Chondrocyte (in vitro differentiated cells): Measurements from ENCODE around the gene RRAS. TPM values are rescaled to one million over a fixed set of nuclear protein-coding genes. Genes with fewer than 3 reads are reported as not detected.

ENCODE experiments used
- DNase-seq: peaks from one replicate; pipeline ENCODE4 v3.0.0; 2021; ENCODE audit warnings: mixed read lengths, low spot score
- H3K27ac Mint-ChIP-seq: one replicate; pipeline ENCODE4 v1.8.0; 2021; ENCODE audit warnings: mild to moderate bottlenecking, moderate library complexity, mixed read lengths; ENCODE audit not compliant: unreplicated experiment
- H3K27me3 Mint-ChIP-seq: 2 replicates; pipeline ENCODE4 v1.8.0; 2021; ENCODE audit warnings: low read depth, mixed read lengths
- H3K36me3 Mint-ChIP-seq: 2 replicates; pipeline ENCODE4 v1.8.0; 2021; ENCODE audit warnings: low read depth, mixed read lengths
- H3K4me1 Mint-ChIP-seq: 2 replicates; pipeline ENCODE4 v1.8.0; 2021; ENCODE audit warnings: low read depth, mild to moderate bottlenecking, mixed read lengths
- H3K4me3 Mint-ChIP-seq: one replicate; pipeline ENCODE4 v1.8.0; 2021; ENCODE audit warnings: mild to moderate bottlenecking, moderate library complexity, mixed read lengths; ENCODE audit not compliant: unreplicated experiment
- H3K9me3 Mint-ChIP-seq: 2 replicates; pipeline ENCODE4 v1.8.0; 2021; ENCODE audit warnings: low read depth, mixed read lengths
- total RNA-seq: library from RNA; stranded (reverse); gene quantifications from 3 replicates; pipeline ENCODE4 v1.2.1, GENCODE V29; 2021
- TF ChIP-seq, protein P1 (sequence below): fragments of 200-600 bp; sonication (generic); IDR thresholded peaks from 2 replicates; pipeline ENCODE4 v1.5.0; 2021; ENCODE audit warnings: antibody characterized with exemption, mild to moderate bottlenecking, moderate library complexity

Gene RRAS
- total RNA-seq, 1 donor from 2014 or later = 113 TPM

DNA sequence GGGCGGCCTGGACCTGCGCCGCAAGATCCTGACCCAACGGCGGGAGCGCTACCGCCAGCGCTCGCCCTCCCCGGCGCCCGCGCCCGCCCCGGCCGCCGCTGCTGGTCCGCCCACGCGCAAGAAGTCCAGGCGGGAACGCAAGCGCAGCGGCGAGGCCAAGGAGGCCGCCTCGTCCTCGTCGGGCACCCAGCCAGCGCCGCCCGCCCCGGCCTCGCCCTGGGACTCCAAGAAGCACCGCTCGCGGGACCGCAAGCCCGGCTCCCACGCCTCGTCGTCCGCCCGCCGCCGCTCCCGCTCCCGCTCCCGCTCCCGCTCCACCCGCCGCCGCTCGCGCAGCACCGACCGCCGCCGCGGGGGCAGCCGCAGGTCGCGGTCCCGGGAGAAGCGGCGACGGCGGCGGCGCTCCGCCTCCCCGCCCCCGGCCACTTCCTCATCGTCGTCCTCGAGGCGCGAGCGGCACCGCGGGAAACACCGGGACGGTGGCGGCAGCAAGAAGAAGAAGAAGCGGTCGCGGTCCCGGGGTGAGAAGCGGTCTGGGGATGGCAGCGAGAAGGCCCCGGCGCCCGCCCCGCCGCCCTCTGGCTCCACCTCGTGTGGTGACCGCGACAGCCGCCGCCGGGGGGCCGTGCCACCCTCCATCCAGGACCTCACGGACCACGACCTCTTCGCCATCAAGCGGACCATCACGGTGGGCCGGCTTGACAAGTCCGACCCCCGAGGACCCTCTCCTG lies 12.0 kb upstream of the RRAS start:
- Mint-ChIP-seq H3K4me1 (no peaks in the 10 kb centered on the region), H3K27ac (no peak overlapping the region), H3K4me3 (no peak overlapping the region), H3K36me3 (peaks cover 20% of the 10 kb centered on the region), H3K9me3 (no peaks in the 10 kb centered on the region), H3K27me3 (no peaks in the 10 kb centered on the region)
- TF ChIP-seq, protein P1, sequence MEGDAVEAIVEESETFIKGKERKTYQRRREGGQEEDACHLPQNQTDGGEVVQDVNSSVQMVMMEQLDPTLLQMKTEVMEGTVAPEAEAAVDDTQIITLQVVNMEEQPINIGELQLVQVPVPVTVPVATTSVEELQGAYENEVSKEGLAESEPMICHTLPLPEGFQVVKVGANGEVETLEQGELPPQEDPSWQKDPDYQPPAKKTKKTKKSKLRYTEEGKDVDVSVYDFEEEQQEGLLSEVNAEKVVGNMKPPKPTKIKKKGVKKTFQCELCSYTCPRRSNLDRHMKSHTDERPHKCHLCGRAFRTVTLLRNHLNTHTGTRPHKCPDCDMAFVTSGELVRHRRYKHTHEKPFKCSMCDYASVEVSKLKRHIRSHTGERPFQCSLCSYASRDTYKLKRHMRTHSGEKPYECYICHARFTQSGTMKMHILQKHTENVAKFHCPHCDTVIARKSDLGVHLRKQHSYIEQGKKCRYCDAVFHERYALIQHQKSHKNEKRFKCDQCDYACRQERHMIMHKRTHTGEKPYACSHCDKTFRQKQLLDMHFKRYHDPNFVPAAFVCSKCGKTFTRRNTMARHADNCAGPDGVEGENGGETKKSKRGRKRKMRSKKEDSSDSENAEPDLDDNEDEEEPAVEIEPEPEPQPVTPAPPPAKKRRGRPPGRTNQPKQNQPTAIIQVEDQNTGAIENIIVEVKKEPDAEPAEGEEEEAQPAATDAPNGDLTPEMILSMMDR = no peak
- no peak for DNase-seq

DNA sequence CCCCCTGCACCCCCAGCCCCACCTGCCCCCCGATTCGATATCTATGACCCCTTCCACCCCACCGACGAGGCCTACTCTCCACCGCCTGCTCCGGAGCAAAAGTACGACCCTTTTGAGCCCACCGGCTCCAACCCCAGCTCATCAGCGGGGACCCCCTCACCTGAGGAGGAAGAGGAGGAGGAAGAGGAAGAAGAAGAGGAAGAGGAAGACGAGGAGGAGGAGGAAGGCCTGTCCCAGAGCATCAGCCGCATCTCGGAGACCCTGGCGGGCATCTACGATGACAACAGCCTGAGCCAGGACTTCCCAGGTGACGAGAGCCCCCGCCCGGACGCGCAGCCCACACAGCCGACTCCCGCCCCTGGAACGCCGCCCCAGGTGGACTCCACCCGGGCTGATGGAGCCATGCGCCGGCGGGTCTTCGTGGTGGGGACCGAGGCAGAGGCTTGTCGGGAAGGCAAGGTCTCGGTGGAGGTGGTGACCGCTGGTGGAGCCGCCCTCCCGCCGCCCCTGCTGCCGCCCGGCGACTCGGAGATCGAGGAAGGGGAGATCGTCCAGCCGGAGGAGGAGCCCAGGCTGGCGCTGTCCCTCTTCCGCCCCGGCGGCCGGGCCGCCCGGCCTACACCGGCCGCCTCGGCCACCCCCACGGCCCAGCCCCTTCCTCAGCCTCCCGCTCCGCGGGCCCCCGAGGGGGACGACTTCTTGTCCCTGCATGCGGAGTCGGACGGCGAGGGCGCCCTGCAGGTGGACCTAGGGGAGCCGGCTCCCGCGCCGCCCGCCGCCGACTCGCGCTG lies 11.3 kb upstream of the RRAS start:
- TF ChIP-seq, protein P1 = no peak
- H3K9me3 Mint-ChIP-seq = no peaks in the 10 kb centered on the region
- no peak for DNase-seq
- peaks cover 24% of the 10 kb centered on the region for H3K36me3 Mint-ChIP-seq
- H3K27ac Mint-ChIP-seq = peak overlapping the region; percentile 32
- no peaks in the 10 kb centered on the region for H3K27me3 Mint-ChIP-seq
- no peak overlapping the region for H3K4me3 Mint-ChIP-seq
- H3K4me1 Mint-ChIP-seq = no peaks in the 10 kb centered on the region

DNA sequence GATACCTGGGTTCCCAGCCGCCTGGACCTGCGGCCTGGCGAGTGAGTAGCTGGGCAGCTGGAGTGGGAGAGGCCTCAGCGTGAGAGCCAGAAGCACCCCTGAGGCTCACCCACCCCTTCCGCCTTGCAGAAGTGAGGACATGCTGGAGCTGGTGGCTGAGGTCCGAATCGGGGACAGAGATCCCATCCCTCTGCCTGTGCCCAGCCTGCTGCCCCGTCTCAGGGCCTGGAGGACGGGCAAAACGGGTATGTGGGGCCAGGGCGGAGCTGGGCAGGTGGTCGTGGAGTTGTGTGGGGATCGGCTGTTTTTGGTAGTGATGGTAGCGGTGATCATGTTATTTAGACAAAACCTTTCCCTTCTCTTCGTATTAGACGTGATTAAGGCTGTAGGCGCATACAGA lies 6.6 kb upstream of the RRAS start:
- no peak for DNase-seq
- TF ChIP-seq, protein P1 = no peak
- H3K27me3 Mint-ChIP-seq = no peaks in the 10 kb centered on the region
- H3K9me3 Mint-ChIP-seq = no peaks in the 10 kb centered on the region
- no peak overlapping the region for H3K27ac Mint-ChIP-seq
- peaks cover 32% of the 10 kb centered on the region for H3K4me1 Mint-ChIP-seq
- no peak overlapping the region for H3K4me3 Mint-ChIP-seq
- H3K36me3 Mint-ChIP-seq = peaks cover 15% of the 10 kb centered on the region

DNA sequence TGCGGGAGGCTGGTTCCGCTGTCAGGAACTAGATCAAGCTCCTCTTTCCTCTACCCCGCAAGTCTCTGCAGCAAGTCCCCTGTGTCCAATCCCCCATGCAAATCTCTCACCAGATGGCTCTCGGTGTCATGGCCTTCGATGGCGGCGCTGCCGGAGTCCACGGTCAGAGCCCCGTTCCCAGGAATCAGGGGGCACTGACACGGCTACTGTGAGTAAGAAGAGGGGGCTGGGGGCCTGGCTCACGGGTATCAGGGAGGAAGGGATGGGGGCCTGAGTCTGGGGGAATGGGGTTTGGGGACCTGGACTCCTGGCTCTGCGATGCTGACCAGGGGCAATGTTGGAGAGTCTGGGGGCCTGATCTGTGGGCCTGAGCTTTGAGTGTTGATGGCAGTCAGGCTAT lies 6.1 kb upstream of the RRAS start:
- no peak overlapping the region for H3K4me3 Mint-ChIP-seq
- no peak overlapping the region for H3K27ac Mint-ChIP-seq
- TF ChIP-seq, protein P1 = no peak
- H3K9me3 Mint-ChIP-seq = no peaks in the 10 kb centered on the region
- no peak for DNase-seq
- H3K36me3 Mint-ChIP-seq = peaks cover 14% of the 10 kb centered on the region
- H3K4me1 Mint-ChIP-seq = peaks cover 37% of the 10 kb centered on the region
- no peaks in the 10 kb centered on the region for H3K27me3 Mint-ChIP-seq

DNA sequence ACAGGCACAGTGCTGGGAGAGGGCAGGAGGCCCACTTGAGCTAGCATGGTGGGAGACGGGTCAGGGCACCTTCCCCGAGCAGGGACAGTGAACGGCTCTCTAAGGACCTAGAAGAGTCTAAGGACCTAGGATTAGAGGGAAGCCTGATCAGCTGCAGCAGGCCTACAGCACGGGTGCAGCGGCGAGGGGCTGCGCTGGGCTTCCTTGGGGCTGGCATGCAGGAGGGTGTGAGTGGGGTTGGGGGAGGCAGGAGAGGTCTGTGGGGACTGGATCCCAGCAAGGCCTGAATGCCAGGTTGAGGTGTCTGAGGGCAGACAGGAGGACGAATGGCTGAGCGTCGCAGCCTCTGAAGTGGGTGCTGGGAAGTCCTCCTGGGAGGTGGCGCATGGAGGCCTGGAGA lies 5.6 kb upstream of the RRAS start:
- Mint-ChIP-seq H3K9me3 (no peaks in the 10 kb centered on the region), H3K27ac (no peak overlapping the region), H3K4me3 (no peak overlapping the region), H3K36me3 (peaks cover 13% of the 10 kb centered on the region), H3K4me1 (peaks cover 42% of the 10 kb centered on the region), H3K27me3 (no peaks in the 10 kb centered on the region)
- no peak for DNase-seq
- TF ChIP-seq, protein P1 = no peak
